Astrocyte (in vitro differentiated cells and primary cell): ENCODE results near the gene SMAP2. TPM values are rescaled to one million over a fixed set of nuclear protein-coding genes. Genes with fewer than 3 reads are reported as not detected.

Experiments
- DNase-seq: peaks from one replicate; pipeline ENCODE4 v3.0.0-alpha.2; 2010; ENCODE audit warnings: low read depth
- FAIRE-seq: peaks from 2 replicates; lab custom pipeline; 2011; peaks lifted over from hg19 to GRCh38; lab: Jason Lieb, UNC
- H2AFZ ChIP-seq: 2 replicates; pipeline ENCODE4 v1.6.0; 2012; ENCODE audit warnings: low read depth, low read length, inconsistent platforms
- H3K27ac ChIP-seq: 2 replicates; pipeline ENCODE4 v1.5.1; 2011; ENCODE audit warnings: low read depth, low read length, inconsistent platforms
- H3K27me3 ChIP-seq: 2 replicates; pipeline ENCODE4 v1.6.0; 2011; ENCODE audit warnings: low read length, inconsistent platforms; ENCODE audit not compliant: insufficient read depth
- H3K36me3 ChIP-seq: 2 replicates; pipeline ENCODE4 v1.5.1; 2011; ENCODE audit warnings: low read length, inconsistent platforms; ENCODE audit not compliant: insufficient read depth
- H3K4me1 ChIP-seq: 2 replicates; pipeline ENCODE4 v1.5.1; 2011; ENCODE audit warnings: low read length, inconsistent platforms; ENCODE audit not compliant: insufficient read depth
- H3K4me2 ChIP-seq: 2 replicates; pipeline ENCODE4 v1.6.0; 2012; ENCODE audit warnings: low read length, inconsistent platforms
- H3K4me3 ChIP-seq: 2 replicates; pipeline ENCODE4 v1.5.1; 2011; ENCODE audit warnings: low read depth, mild to moderate bottlenecking, low read length, inconsistent platforms; ENCODE audit not compliant: insufficient read depth
- H3K79me2 ChIP-seq: 2 replicates; pipeline ENCODE4 v1.6.0; 2012; ENCODE audit warnings: mild to moderate bottlenecking, low read length, inconsistent platforms; ENCODE audit not compliant: insufficient read depth
- H3K9ac ChIP-seq: 2 replicates; pipeline ENCODE4 v1.6.0; 2012; ENCODE audit warnings: mild to moderate bottlenecking, low read length, inconsistent platforms
- H3K9me3 ChIP-seq: 2 replicates; pipeline ENCODE4 v1.5.1; 2012; ENCODE audit warnings: low read depth, mild to moderate bottlenecking, low read length, inconsistent platforms; ENCODE audit not compliant: insufficient read depth
- H4K20me1 ChIP-seq: 2 replicates; pipeline ENCODE4 v1.6.0; 2012; ENCODE audit warnings: low read length, inconsistent platforms; ENCODE audit not compliant: insufficient read depth
- H3K27ac Mint-ChIP-seq: one replicate; pipeline ENCODE4 v1.8.0; 2021; ENCODE audit warnings: mild to moderate bottlenecking, mixed read lengths; ENCODE audit not compliant: unreplicated experiment
- H3K27me3 Mint-ChIP-seq: one replicate; pipeline ENCODE4 v1.8.0; 2021; ENCODE audit warnings: low read depth, mixed read lengths; ENCODE audit not compliant: unreplicated experiment
- H3K36me3 Mint-ChIP-seq: one replicate; pipeline ENCODE4 v1.8.0; 2021; ENCODE audit warnings: low read depth, mixed read lengths; ENCODE audit not compliant: unreplicated experiment
- H3K4me1 Mint-ChIP-seq: one replicate; pipeline ENCODE4 v1.8.0; 2021; ENCODE audit warnings: low read depth, mixed read lengths; ENCODE audit not compliant: unreplicated experiment
- H3K4me3 Mint-ChIP-seq: one replicate; pipeline ENCODE4 v1.8.0; 2021; ENCODE audit warnings: mild to moderate bottlenecking, moderate library complexity, mixed read lengths; ENCODE audit not compliant: unreplicated experiment
- H3K9me3 Mint-ChIP-seq: one replicate; pipeline ENCODE4 v1.8.0; 2021; ENCODE audit warnings: mild to moderate bottlenecking, mixed read lengths; ENCODE audit not compliant: unreplicated experiment
- EZH2 ChIP-seq: IDR thresholded peaks from 2 replicates; pipeline ENCODE4 v1.6.1; 2012; ENCODE audit warnings: mild to moderate bottlenecking, low read length, inconsistent platforms; ENCODE audit not compliant: insufficient read depth
- total RNA-seq: library from RNA; stranded (reverse); gene quantifications from 2 replicates; pipeline ENCODE4 v1.2.1, GENCODE V29; 2021
- TF ChIP-seq, protein P1 (sequence below): IDR thresholded peaks from 2 replicates; pipeline ENCODE4 v1.5.1; 2011; ENCODE audit warnings: low read depth, mild to moderate bottlenecking, inconsistent platforms, low read length, moderate library complexity; ENCODE audit not compliant: insufficient read depth

Gene SMAP2
- total RNA-seq, 1 donor from 2014 or later = 16.8 TPM

DNA sequence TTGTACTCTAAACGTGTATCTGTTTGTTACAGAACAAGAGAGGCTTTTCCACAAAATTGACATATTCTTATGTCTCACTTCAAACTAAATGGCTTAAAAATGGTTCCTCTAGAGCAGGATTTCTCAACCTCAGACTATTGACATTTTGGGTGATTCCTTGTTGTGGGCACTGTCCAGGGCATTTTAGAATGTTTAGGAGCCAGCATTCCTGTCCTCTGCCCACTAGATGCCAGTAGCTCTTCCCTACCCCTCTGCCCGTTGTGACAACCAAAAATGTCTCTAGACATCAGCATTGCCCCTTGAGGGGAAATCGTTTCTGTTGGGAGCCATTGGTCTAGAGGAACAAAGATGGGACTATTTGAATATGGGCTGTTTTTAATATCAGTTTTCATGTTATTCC is 17.3 kb downstream of the SMAP2 start:
- H3K4me3 Mint-ChIP-seq = no peak overlapping the region
- H3K9me3 Mint-ChIP-seq = no peaks in the 10 kb centered on the region
- Histone ChIP-seq H3K27ac (no peak overlapping the region), H2AFZ (no peak overlapping the region), H3K4me1 (peaks cover 6% of the 10 kb centered on the region), H3K4me3 (no peak overlapping the region), H3K9ac (no peak overlapping the region), H3K79me2 (peaks cover 56% of the 10 kb centered on the region), H3K27me3 (no peaks in the 10 kb centered on the region), H4K20me1 (peaks cover 54% of the 10 kb centered on the region), H3K36me3 (no peaks in the 10 kb centered on the region), H3K9me3 (no peaks in the 10 kb centered on the region), H3K4me2 (no peak overlapping the region)
- TF ChIP-seq EZH2 = no peak
- TF ChIP-seq, protein P1, sequence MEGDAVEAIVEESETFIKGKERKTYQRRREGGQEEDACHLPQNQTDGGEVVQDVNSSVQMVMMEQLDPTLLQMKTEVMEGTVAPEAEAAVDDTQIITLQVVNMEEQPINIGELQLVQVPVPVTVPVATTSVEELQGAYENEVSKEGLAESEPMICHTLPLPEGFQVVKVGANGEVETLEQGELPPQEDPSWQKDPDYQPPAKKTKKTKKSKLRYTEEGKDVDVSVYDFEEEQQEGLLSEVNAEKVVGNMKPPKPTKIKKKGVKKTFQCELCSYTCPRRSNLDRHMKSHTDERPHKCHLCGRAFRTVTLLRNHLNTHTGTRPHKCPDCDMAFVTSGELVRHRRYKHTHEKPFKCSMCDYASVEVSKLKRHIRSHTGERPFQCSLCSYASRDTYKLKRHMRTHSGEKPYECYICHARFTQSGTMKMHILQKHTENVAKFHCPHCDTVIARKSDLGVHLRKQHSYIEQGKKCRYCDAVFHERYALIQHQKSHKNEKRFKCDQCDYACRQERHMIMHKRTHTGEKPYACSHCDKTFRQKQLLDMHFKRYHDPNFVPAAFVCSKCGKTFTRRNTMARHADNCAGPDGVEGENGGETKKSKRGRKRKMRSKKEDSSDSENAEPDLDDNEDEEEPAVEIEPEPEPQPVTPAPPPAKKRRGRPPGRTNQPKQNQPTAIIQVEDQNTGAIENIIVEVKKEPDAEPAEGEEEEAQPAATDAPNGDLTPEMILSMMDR = no peak
- no peaks in the 10 kb centered on the region for H3K27me3 Mint-ChIP-seq
- FAIRE-seq (no peak), DNase-seq (no peak)
- H3K4me1 Mint-ChIP-seq = peaks cover 11% of the 10 kb centered on the region
- no peak overlapping the region for H3K27ac Mint-ChIP-seq
- peaks cover 8% of the 10 kb centered on the region for H3K36me3 Mint-ChIP-seq

DNA sequence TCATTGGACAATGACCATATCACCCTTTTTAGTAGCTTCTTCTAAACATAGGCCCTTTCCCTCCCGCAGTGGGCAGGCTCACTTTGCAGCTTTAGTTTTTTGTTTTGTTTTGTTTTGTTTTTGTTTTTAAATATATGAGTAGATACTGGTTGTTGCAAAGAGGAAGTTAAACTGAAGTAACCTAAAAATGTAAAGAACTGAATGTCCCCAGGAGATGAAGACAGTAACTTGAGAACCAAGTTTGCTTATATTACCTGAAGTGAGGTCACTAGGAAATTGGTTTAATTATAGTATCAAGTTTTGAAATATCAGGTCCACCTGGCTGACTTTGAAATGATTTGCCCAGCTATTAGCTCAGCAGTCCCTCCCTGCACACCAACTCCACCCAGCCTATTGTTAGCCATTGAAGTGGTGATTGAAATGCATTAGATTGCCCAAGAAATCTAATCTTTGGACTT is 18.2 kb downstream of the SMAP2 start:
- H3K4me1 Mint-ChIP-seq = peaks cover 8% of the 10 kb centered on the region
- no peaks in the 10 kb centered on the region for H3K36me3 ChIP-seq
- no peak overlapping the region for H3K4me2 ChIP-seq
- no peak overlapping the region for H3K4me3 Mint-ChIP-seq
- DNase-seq = no peak
- no peak for FAIRE-seq
- H3K79me2 ChIP-seq = peaks cover 53% of the 10 kb centered on the region
- H2AFZ ChIP-seq = no peak overlapping the region
- peaks cover 8% of the 10 kb centered on the region for H3K36me3 Mint-ChIP-seq
- H3K27me3 ChIP-seq = no peaks in the 10 kb centered on the region
- H3K4me3 ChIP-seq = no peak overlapping the region
- H3K9me3 ChIP-seq = no peaks in the 10 kb centered on the region
- H3K9ac ChIP-seq = no peak overlapping the region
- TF ChIP-seq, protein P1 = no peak
- TF ChIP-seq EZH2 = no peak
- H3K4me1 ChIP-seq = peaks cover 6% of the 10 kb centered on the region
- H3K27ac Mint-ChIP-seq = no peak overlapping the region
- H3K27me3 Mint-ChIP-seq = no peaks in the 10 kb centered on the region
- no peak overlapping the region for H3K27ac ChIP-seq
- H4K20me1 ChIP-seq = peaks cover 48% of the 10 kb centered on the region
- H3K9me3 Mint-ChIP-seq = no peaks in the 10 kb centered on the region

DNA sequence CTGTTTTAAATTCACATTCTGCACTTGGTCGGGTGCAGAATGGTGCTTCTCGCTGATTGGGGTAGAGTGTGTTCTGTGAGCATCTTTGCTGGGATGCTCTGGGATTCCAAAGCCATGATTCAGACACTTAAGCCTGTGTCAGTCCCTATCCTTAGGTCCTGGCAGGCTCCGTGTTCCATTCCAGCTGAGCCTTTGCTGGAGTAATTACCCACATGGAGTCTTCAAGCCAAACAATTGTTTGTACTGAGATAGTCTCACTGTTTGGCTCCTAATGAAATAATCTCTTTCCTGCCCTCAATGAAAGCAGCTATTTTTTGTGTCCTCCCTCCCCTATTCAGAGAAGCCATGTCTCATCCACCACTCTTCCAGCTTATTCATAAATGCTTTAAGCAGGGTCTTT is 18.7 kb downstream of the SMAP2 start:
- no peaks in the 10 kb centered on the region for H3K27me3 ChIP-seq
- no peaks in the 10 kb centered on the region for H3K9me3 ChIP-seq
- no peak for TF ChIP-seq EZH2
- TF ChIP-seq, protein P1 = no peak
- Mint-ChIP-seq H3K27ac (no peak overlapping the region), H3K4me1 (peaks cover 8% of the 10 kb centered on the region), H3K36me3 (peaks cover 8% of the 10 kb centered on the region), H3K27me3 (no peaks in the 10 kb centered on the region), H3K9me3 (no peaks in the 10 kb centered on the region), H3K4me3 (no peak overlapping the region)
- H2AFZ ChIP-seq = no peak overlapping the region
- peaks cover 6% of the 10 kb centered on the region for H3K4me1 ChIP-seq
- H3K4me3 ChIP-seq = no peak overlapping the region
- peaks cover 46% of the 10 kb centered on the region for H4K20me1 ChIP-seq
- H3K9ac ChIP-seq = no peak overlapping the region
- DNase-seq = peak; percentile 69
- H3K36me3 ChIP-seq = no peaks in the 10 kb centered on the region
- no peak overlapping the region for H3K4me2 ChIP-seq
- peaks cover 56% of the 10 kb centered on the region for H3K79me2 ChIP-seq
- no peak for FAIRE-seq
- no peak overlapping the region for H3K27ac ChIP-seq
